GM21367 (cell line): Measurements from ENCODE around the gene RAB3C.
"Not testable (repeated sequence)": the region's sequence is repeated elsewhere in the genome, so short reads cannot be mapped to it uniquely, and the experiment has no call there.

Source experiments
- ATAC-seq: cut with Tn5 transposase; IDR thresholded peaks from one replicate; pipeline ENCODE4 v1.9.1; 2021; ENCODE audit not compliant: unreplicated experiment

The RAB3C gene

GRCh38 chr5:58600613-58601012 lies 17.7 kb downstream of the RAB3C start:
- not testable (repeated sequence) for ATAC-seq

GRCh38 chr5:58602889-58603288 lies 20.0 kb downstream of the RAB3C start:
- ATAC-seq: not testable (repeated sequence)

GRCh38 chr5:58606064-58606463 lies 23.2 kb downstream of the RAB3C start:
- ATAC-seq: no peak

- ATAC-seq: no peak
Measured at GRCh38 chr5:58615972-58616371, 33.1 kb downstream of the RAB3C start.

- no peak for ATAC-seq
Measured at GRCh38 chr5:58617241-58617640, 34.4 kb downstream of the RAB3C start.

- no peak for ATAC-seq
Measured at GRCh38 chr5:58620336-58620735, 37.5 kb downstream of the RAB3C start.

GRCh38 chr5:58622936-58623871 lies 40.3 kb downstream of the RAB3C start:
- no peak for ATAC-seq

GRCh38 chr5:58628626-58629025 lies 45.8 kb downstream of the RAB3C start:
- ATAC-seq: no peak

GRCh38 chr5:58629271-58630159 lies 46.6 kb downstream of the RAB3C start:
- ATAC-seq: no peak

GRCh38 chr5:58631895-58632294 lies 49.0 kb downstream of the RAB3C start:
- no peak for ATAC-seq

GRCh38 chr5:58635416-58635815 lies 52.5 kb downstream of the RAB3C start:
- no peak for ATAC-seq

GRCh38 chr5:58640011-58640410 lies 57.1 kb downstream of the RAB3C start:
- ATAC-seq: no peak

GRCh38 chr5:58641533-58641932 lies 58.7 kb downstream of the RAB3C start:
- no peak for ATAC-seq

GRCh38 chr5:58648846-58649245 lies 66.0 kb downstream of the RAB3C start:
- ATAC-seq: no peak

GRCh38 chr5:58649716-58650115 lies 66.8 kb downstream of the RAB3C start:
- ATAC-seq: no peak

- ATAC-seq: no peak
Measured at GRCh38 chr5:58653521-58653920, 70.6 kb downstream of the RAB3C start.

GRCh38 chr5:58666141-58666540 lies 83.3 kb downstream of the RAB3C start:
- ATAC-seq: no peak

- ATAC-seq: no peak
Measured at GRCh38 chr5:58666598-58667581, 84.0 kb downstream of the RAB3C start.

- no peak for ATAC-seq
Measured at GRCh38 chr5:58670582-58670981, 87.7 kb downstream of the RAB3C start.

GRCh38 chr5:58671155-58671554 lies 88.3 kb downstream of the RAB3C start:
- ATAC-seq: no peak

GRCh38 chr5:58672521-58672920 lies 89.6 kb downstream of the RAB3C start:
- no peak for ATAC-seq
